Loucy (cell line): ENCODE measurements around the gene RPRD1A.

Source experiments
- H2AFZ ChIP-seq: fragments of 200-600 bp; sonication (generic); 2 replicates; pipeline ENCODE4 v1.6.0; 2016; ENCODE audit warnings: antibody characterized with exemption, mild to moderate bottlenecking, low read length, moderate library complexity
- H3F3A ChIP-seq: fragments of 200-600 bp; 2 replicates; pipeline ENCODE4 v1.6.0; 2016; ENCODE audit warnings: antibody characterized with exemption, low read depth, mild to moderate bottlenecking
- H3K27me3 ChIP-seq: fragments of 200-600 bp; sonication (generic); 2 replicates; pipeline ENCODE4 v1.6.1; 2014; ENCODE audit warnings: low read length, mild to moderate bottlenecking; ENCODE audit not compliant: insufficient read depth, poor library complexity, severe bottlenecking
- H3K36me3 ChIP-seq: fragments of 200-600 bp; sonication (generic); 2 replicates; pipeline ENCODE4 v1.6.1; 2016; ENCODE audit warnings: low read length; ENCODE audit not compliant: insufficient read depth
- H3K4me1 ChIP-seq: fragments of 200-600 bp; sonication (generic); 2 replicates; pipeline ENCODE4 v1.5.1; 2014; ENCODE audit warnings: low read length, mild to moderate bottlenecking; ENCODE audit not compliant: insufficient read depth, poor library complexity, severe bottlenecking
- H3K4me2 ChIP-seq: fragments of 200-600 bp; sonication (generic); 2 replicates; pipeline ENCODE4 v1.6.0; 2014; ENCODE audit warnings: antibody characterized with exemption, low read length, low read depth, mild to moderate bottlenecking; ENCODE audit not compliant: poor library complexity, severe bottlenecking
- H3K4me3 ChIP-seq: fragments of 200-600 bp; sonication (generic); 2 replicates; pipeline ENCODE4 v1.5.1; 2014; ENCODE audit warnings: low read length, mild to moderate bottlenecking, mixed read lengths; ENCODE audit not compliant: poor library complexity, severe bottlenecking
- H3K79me2 ChIP-seq: fragments of 200-600 bp; sonication (generic); 2 replicates; pipeline ENCODE4 v1.6.1; 2014; ENCODE audit warnings: low read length; ENCODE audit not compliant: insufficient read depth
- H3K9ac ChIP-seq: fragments of 200-600 bp; sonication (generic); 2 replicates; pipeline ENCODE4 v1.6.0; 2014; ENCODE audit warnings: mild to moderate bottlenecking, low read depth, low read length, moderate library complexity; ENCODE audit not compliant: poor library complexity, severe bottlenecking
- H3K9me2 ChIP-seq: fragments of 200-600 bp; sonication (generic); replicated peaks from 2 replicates; pipeline ENCODE4 v1.6.1; 2016; ENCODE audit warnings: low read depth, low read length, mixed read lengths
- H3K9me3 ChIP-seq: fragments of 200-600 bp; sonication (generic); 2 replicates; pipeline ENCODE4 v1.6.1; 2014; ENCODE audit warnings: mild to moderate bottlenecking, antibody characterized with exemption, low read length, low read depth; ENCODE audit not compliant: insufficient read depth
- H4K20me1 ChIP-seq: fragments of 200-600 bp; sonication (generic); 2 replicates; pipeline ENCODE4 v1.6.0; 2014; ENCODE audit warnings: antibody characterized with exemption, low read length, mild to moderate bottlenecking; ENCODE audit not compliant: insufficient read depth, poor library complexity, severe bottlenecking
- CTCF ChIP-seq: fragments of 200-600 bp; sonication (generic); conservative IDR thresholded peaks from 2 replicates; pipeline ENCODE4 v1.5.1; 2014; ENCODE audit warnings: mild to moderate bottlenecking, antibody characterized with exemption, low read length
- EZH2phosphoT487 ChIP-seq: fragments of 200-600 bp; IDR thresholded peaks from 2 replicates; pipeline ENCODE4 v1.6.1; 2018; ENCODE audit warnings: antibody characterized with exemption, mild to moderate bottlenecking, moderate library complexity, borderline replicate concordance

The RPRD1A gene

GRCh38 chr18:36043153-36043552 lies 24.2 kb downstream of the RPRD1A start:
- Histone ChIP-seq H3K4me2 (no peak overlapping the region), H3K9ac (no peak overlapping the region), H3K9me3 (peaks cover 12% of the 10 kb centered on the region), H2AFZ (no peak overlapping the region), H4K20me1 (peaks cover 34% of the 10 kb centered on the region), H3K4me3 (no peak overlapping the region), H3F3A (no peaks in the 10 kb centered on the region), H3K4me1 (peaks cover 5% of the 10 kb centered on the region), H3K79me2 (peaks cover 98% of the 10 kb centered on the region), H3K36me3 (peaks cover 21% of the 10 kb centered on the region), H3K9me2 (no peaks in the 10 kb centered on the region), H3K27me3 (no peaks in the 10 kb centered on the region)
- TF ChIP-seq EZH2phosphoT487 = no peak
- TF ChIP-seq CTCF = no peak

GRCh38 chr18:36041146-36041545 lies 26.2 kb downstream of the RPRD1A start:
- H3K9ac ChIP-seq = no peak overlapping the region
- peaks cover 28% of the 10 kb centered on the region for H3K36me3 ChIP-seq
- no peaks in the 10 kb centered on the region for H3K27me3 ChIP-seq
- H3K79me2 ChIP-seq = peaks cover 95% of the 10 kb centered on the region
- no peak overlapping the region for H3K4me3 ChIP-seq
- peaks cover 26% of the 10 kb centered on the region for H4K20me1 ChIP-seq
- H3F3A ChIP-seq = no peaks in the 10 kb centered on the region
- H3K4me1 ChIP-seq = peaks cover 5% of the 10 kb centered on the region
- H3K9me2 ChIP-seq = no peaks in the 10 kb centered on the region
- H3K4me2 ChIP-seq = no peak overlapping the region
- no peak overlapping the region for H2AFZ ChIP-seq
- H3K9me3 ChIP-seq = peaks cover 18% of the 10 kb centered on the region
- TF ChIP-seq CTCF (no peak), EZH2phosphoT487 (no peak)

GRCh38 chr18:36038102-36038663 lies 29.2 kb downstream of the RPRD1A start:
- Histone ChIP-seq H3K9ac (no peak overlapping the region), H4K20me1 (peaks cover 38% of the 10 kb centered on the region), H3K4me3 (no peak overlapping the region), H3K27me3 (no peaks in the 10 kb centered on the region), H3K4me2 (no peak overlapping the region), H3F3A (no peaks in the 10 kb centered on the region), H3K4me1 (peaks cover 25% of the 10 kb centered on the region), H2AFZ (no peak overlapping the region), H3K36me3 (peaks cover 28% of the 10 kb centered on the region), H3K9me3 (peaks cover 18% of the 10 kb centered on the region), H3K79me2 (peaks cover 93% of the 10 kb centered on the region), H3K9me2 (no peaks in the 10 kb centered on the region)
- TF ChIP-seq CTCF = no peak
- no peak for TF ChIP-seq EZH2phosphoT487
